ENCODE results near the gene MPZL2.

Gene MPZL2

GRCh38 chr11:118274186-118274585 is 10.1 kb upstream of the MPZL2 start:
- Mint-ChIP-seq H3K4me3 (no peak overlapping the region), H3K27ac (no peak overlapping the region), H3K27me3 (peaks cover 55% of the 10 kb centered on the region in 2 donors), H3K36me3 (no peaks in the 10 kb centered on the region), H3K4me1 (peaks cover 9 to 11% of the 10 kb centered on the region in 2 donors), H3K9me3 (no peaks in the 10 kb centered on the region)
- ATAC-seq (replicated peaks), result no peak
- DNase-seq, result no peak

GRCh38 chr11:118272001-118272400 is 7.9 kb upstream of the MPZL2 start:
- Mint-ChIP-seq H3K27ac (no peak overlapping the region), H3K36me3 (no peaks in the 10 kb centered on the region), H3K27me3 (peaks cover 49 to 50% of the 10 kb centered on the region in 2 donors), H3K9me3 (no peaks in the 10 kb centered on the region), H3K4me3 (no peak overlapping the region), H3K4me1 (peaks cover 6% of the 10 kb centered on the region in 2 donors)
- ATAC-seq (replicated peaks), result no peak
- DNase-seq, result no peak

- Mint-ChIP-seq H3K4me3 (no peak overlapping the region), H3K27me3 (peaks cover 55% of the 10 kb centered on the region in 2 donors), H3K9me3 (no peaks in the 10 kb centered on the region), H3K36me3 (peaks cover under 1 to 6% of the 10 kb centered on the region in 2 donors), H3K27ac (no peak overlapping the region), H3K4me1 (peaks cover 13 to 31% of the 10 kb centered on the region in 2 donors)
- DNase-seq (no peak), ATAC-seq (replicated peaks) (peak; percentile 49 to 65)
Measured at GRCh38 chr11:118267486-118267885, 3.4 kb upstream of the MPZL2 start.

- no peak for DNase-seq
- ATAC-seq (replicated peaks), result no peak
- Mint-ChIP-seq H3K27ac (no peak overlapping the region), H3K4me1 (peaks cover 18 to 36% of the 10 kb centered on the region in 2 donors), H3K4me3 (no peak overlapping the region), H3K27me3 (peaks cover 49 to 53% of the 10 kb centered on the region in 2 donors), H3K36me3 (peaks cover 4 to 14% of the 10 kb centered on the region in 2 donors), H3K9me3 (no peaks in the 10 kb centered on the region)
Measured at GRCh38 chr11:118265954-118266353, 1.9 kb upstream of the MPZL2 start.

GRCh38 chr11:118264569-118265465 is 720 bp upstream of the MPZL2 start:
- no peak for ATAC-seq (replicated peaks)
- H3K4me1 Mint-ChIP-seq, result peaks cover 20 to 36% of the 10 kb centered on the region in 2 donors

GRCh38 chr11:118263112-118263511 is 985 bp downstream of the MPZL2 start:
- Mint-ChIP-seq H3K27ac (no peak overlapping the region), H3K36me3 (peaks cover 22 to 30% of the 10 kb centered on the region in 2 donors), H3K27me3 (peaks cover 39% of the 10 kb centered on the region in 2 donors), H3K4me3 (peak overlapping the region; percentile 60 to 63), H3K9me3 (peaks cover 0 to 3% of the 10 kb centered on the region in 2 donors), H3K4me1 (peaks cover 20 to 41% of the 10 kb centered on the region in 2 donors)
- ATAC-seq (replicated peaks) (no peak), DNase-seq (no peak)

More at GRCh38 chr11:118264569-118265465, 720 bp upstream of the MPZL2 start:
- Mint-ChIP-seq H3K9me3 (no peaks in the 10 kb centered on the region), H3K27ac (peak overlapping the region; percentile 9), H3K4me3 (peak overlapping the region; percentile 79 to 86), H3K27me3 (peaks cover 43 to 44% of the 10 kb centered on the region in 2 donors), H3K36me3 (peaks cover 8 to 17% of the 10 kb centered on the region in 2 donors)
- no peak for DNase-seq

- no peak overlapping the region for H3K27ac Mint-ChIP-seq
- no peak overlapping the region for H3K4me3 Mint-ChIP-seq
- peaks cover 0 to 3% of the 10 kb centered on the region in 2 donors for H3K9me3 Mint-ChIP-seq
- H3K36me3 Mint-ChIP-seq, result peaks cover 35 to 44% of the 10 kb centered on the region in 2 donors
- no peak for ATAC-seq (replicated peaks)
- peaks cover 20 to 34% of the 10 kb centered on the region in 2 donors for H3K4me1 Mint-ChIP-seq
- H3K27me3 Mint-ChIP-seq, result peaks cover 30 to 36% of the 10 kb centered on the region in 2 donors
- no peak for DNase-seq
Measured at GRCh38 chr11:118260353-118260752, 3.7 kb downstream of the MPZL2 start.

- Mint-ChIP-seq H3K4me1 (peaks cover 16 to 26% of the 10 kb centered on the region in 2 donors), H3K27ac (peak overlapping the region; percentile 5), H3K27me3 (peaks cover 18 to 27% of the 10 kb centered on the region in 2 donors), H3K36me3 (peaks cover 43 to 53% of the 10 kb centered on the region in 2 donors), H3K4me3 (no peak overlapping the region), H3K9me3 (peaks cover 0 to 3% of the 10 kb centered on the region in 2 donors)
- DNase-seq, result no peak
- ATAC-seq (replicated peaks), result no peak
Measured at GRCh38 chr11:118259138-118259537, 5.0 kb downstream of the MPZL2 start.

GRCh38 chr11:118258410-118258809 is 5.7 kb downstream of the MPZL2 start:
- H3K27me3 Mint-ChIP-seq, result peaks cover 16 to 20% of the 10 kb centered on the region in 2 donors
- H3K27ac Mint-ChIP-seq, result no peak overlapping the region
- DNase-seq (no peak), ATAC-seq (replicated peaks) (no peak)
- H3K4me3 Mint-ChIP-seq, result no peak overlapping the region
- peaks cover 0 to 3% of the 10 kb centered on the region in 2 donors for H3K9me3 Mint-ChIP-seq
- H3K36me3 Mint-ChIP-seq, result peaks cover 43 to 53% of the 10 kb centered on the region in 2 donors
- H3K4me1 Mint-ChIP-seq, result peaks cover 13 to 19% of the 10 kb centered on the region in 2 donors

- Mint-ChIP-seq H3K27ac (peak overlapping the region; percentile 100), H3K4me1 (peaks cover 12 to 24% of the 10 kb centered on the region in 2 donors), H3K9me3 (peaks cover 0 to under 1% of the 10 kb centered on the region in 2 donors), H3K27me3 (peaks cover 0 to 5% of the 10 kb centered on the region in 2 donors), H3K36me3 (peaks cover 28 to 40% of the 10 kb centered on the region in 2 donors), H3K4me3 (peak overlapping the region; percentile 97 to 99)
- DNase-seq (no peak), ATAC-seq (replicated peaks) (peak; percentile 55 to 67)
Measured at GRCh38 chr11:118252688-118253087, 11.4 kb downstream of the MPZL2 start.

- peak; percentile 84 for ATAC-seq (replicated peaks)
- peak; percentile 83 for DNase-seq
- peak within 1 kb of the TSS; percentile 100 for H3K27ac Mint-ChIP-seq
- peaks cover 0 to 5% of the 10 kb centered on the region in 2 donors for H3K27me3 Mint-ChIP-seq
- H3K4me1 Mint-ChIP-seq, result peaks cover 15 to 31% of the 10 kb centered on the region in 2 donors
- H3K9me3 Mint-ChIP-seq, result peaks cover 0 to 2% of the 10 kb centered on the region in 2 donors
- peak within 1 kb of the TSS; percentile 97 to 99 for H3K4me3 Mint-ChIP-seq
- peaks cover 29 to 45% of the 10 kb centered on the region in 2 donors for H3K36me3 Mint-ChIP-seq
Measured at GRCh38 chr11:118251858-118252652, 12.0 kb downstream of the MPZL2 start, which contains the start of gene MPZL3. MPZL3 (minus strand) TSS chr11:118252365; CDS start chr11:118252294, 71 bp downstream.

GRCh38 chr11:118247041-118247440 is 17.1 kb downstream of the MPZL2 start:
- ATAC-seq (replicated peaks), result no peak
- peak overlapping the region; percentile 75 for H3K27ac Mint-ChIP-seq
- no peak for DNase-seq
- H3K27me3 Mint-ChIP-seq, result no peaks in the 10 kb centered on the region
- H3K4me1 Mint-ChIP-seq, result peaks cover 42 to 70% of the 10 kb centered on the region in 2 donors
- peaks cover 28 to 53% of the 10 kb centered on the region in 2 donors for H3K36me3 Mint-ChIP-seq
- H3K9me3 Mint-ChIP-seq, result peaks cover 4 to 5% of the 10 kb centered on the region in 2 donors
- H3K4me3 Mint-ChIP-seq, result peak overlapping the region in 1 of 2 donors; percentile 17

- Mint-ChIP-seq H3K4me1 (peaks cover 51 to 74% of the 10 kb centered on the region in 2 donors), H3K4me3 (no peak overlapping the region), H3K27ac (no peak overlapping the region), H3K27me3 (no peaks in the 10 kb centered on the region), H3K9me3 (peaks cover 4 to 5% of the 10 kb centered on the region in 2 donors), H3K36me3 (peaks cover 25 to 48% of the 10 kb centered on the region in 2 donors)
- no peak for ATAC-seq (replicated peaks)
- no peak for DNase-seq
Measured at GRCh38 chr11:118245936-118246562, 18.0 kb downstream of the MPZL2 start.
